Frontal cortex (tissue), 4 donors: ENCODE measurements around the gene SEPHS1. TPM values are rescaled to one million over a fixed set of nuclear protein-coding genes. Genes with fewer than 3 reads are reported as not detected.
"Not testable (repeated sequence)": the region's sequence is repeated elsewhere in the genome, so short reads cannot be mapped to it uniquely, and the experiment has no call there.

ENCODE experiments used
- DNase-seq, 2 donors: peaks; one replicate each; pipeline ENCODE4 v3.0.0; 2012; ENCODE audit warnings: low spot score in 2 of 2
- FAIRE-seq: peaks from 2 replicates; lab custom pipeline; 2012; peaks lifted over from hg19 to GRCh38; lab: Jason Lieb, UNC
- total RNA-seq: library from RNA; depleted of rRNA; stranded (reverse); fragments of >200 nt; gene quantifications from one replicate; pipeline ENCODE4 v1.2.3, GENCODE V29; 2014
- donor health status: control.
- donor health status: control.
- donor health status: control.

The SEPHS1 gene
- total RNA-seq = 38.7 TPM

- FAIRE-seq = no peak
- DNase-seq = peak; percentile 82 to 90
Observed at GRCh38 chr10:13348216-13349017, at the start of gene SEPHS1. SEPHS1 (minus strand) TSS chr10:13348293; CDS start chr10:13344950, 3,343 bp downstream.

- FAIRE-seq (no peak), DNase-seq (no peak)
Observed at GRCh38 chr10:13397052-13397451, 49.0 kb upstream of the SEPHS1 start.

- DNase-seq (no peak), FAIRE-seq (no peak)
Observed at GRCh38 chr10:13396369-13396768, 48.3 kb upstream of the SEPHS1 start.

- no peak for FAIRE-seq
- DNase-seq = no peak
Observed at GRCh38 chr10:13395540-13395939, 47.4 kb upstream of the SEPHS1 start.

GRCh38 chr10:13393640-13394039 lies 45.5 kb upstream of the SEPHS1 start:
- DNase-seq = no peak
- FAIRE-seq = no peak

- FAIRE-seq (no peak), DNase-seq (no peak)
Observed at GRCh38 chr10:13392701-13393100, 44.6 kb upstream of the SEPHS1 start.

- DNase-seq (no peak), FAIRE-seq (no peak)
Observed at GRCh38 chr10:13390604-13391522, 42.8 kb upstream of the SEPHS1 start.

- FAIRE-seq (no peak), DNase-seq (no peak)
Observed at GRCh38 chr10:13388478-13389230, 40.6 kb upstream of the SEPHS1 start.

- DNase-seq = no peak
- FAIRE-seq = no peak
Observed at GRCh38 chr10:13386021-13386420, 37.9 kb upstream of the SEPHS1 start.

GRCh38 chr10:13383399-13383761 lies 35.3 kb upstream of the SEPHS1 start:
- FAIRE-seq (no peak), DNase-seq (no peak)

GRCh38 chr10:13382703-13383398 lies 34.8 kb upstream of the SEPHS1 start:
- FAIRE-seq (no peak), DNase-seq (no peak)

- not testable (repeated sequence) for FAIRE-seq
Observed at GRCh38 chr10:13379061-13379460, 31.0 kb upstream of the SEPHS1 start.

GRCh38 chr10:13376746-13377145 lies 28.7 kb upstream of the SEPHS1 start:
- FAIRE-seq (no peak), DNase-seq (no peak)

More at GRCh38 chr10:13379061-13379460, 31.0 kb upstream of the SEPHS1 start:
- DNase-seq = not testable (repeated sequence)

GRCh38 chr10:13376297-13376696 lies 28.2 kb upstream of the SEPHS1 start:
- FAIRE-seq (no peak), DNase-seq (no peak)

GRCh38 chr10:13375791-13376190 lies 27.7 kb upstream of the SEPHS1 start:
- DNase-seq (no peak), FAIRE-seq (no peak)

GRCh38 chr10:13373644-13374043 lies 25.6 kb upstream of the SEPHS1 start:
- DNase-seq (no peak), FAIRE-seq (no peak)

GRCh38 chr10:13372524-13372923 lies 24.4 kb upstream of the SEPHS1 start:
- FAIRE-seq (no peak), DNase-seq (no peak)

- DNase-seq (peak; percentile 66 to 83), FAIRE-seq (no peak)
Observed at GRCh38 chr10:13371897-13372470, 23.9 kb upstream of the SEPHS1 start.

GRCh38 chr10:13366891-13367290 lies 18.8 kb upstream of the SEPHS1 start:
- no peak for FAIRE-seq

More at GRCh38 chr10:13366891-13367290, 18.8 kb upstream of the SEPHS1 start:
- no peak for DNase-seq
